HG02610 (cell line): ENCODE data around the gene DPP8.
"Not testable (repeated sequence)": the region's sequence is repeated elsewhere in the genome, so short reads cannot be mapped to it uniquely, and the experiment has no call there.

Experiments used
- ATAC-seq: cut with Tn5 transposase; IDR thresholded peaks from one replicate; pipeline ENCODE4 v1.9.1; 2021; ENCODE audit warnings: mild to moderate bottlenecking, moderate library complexity; ENCODE audit not compliant: unreplicated experiment

Gene DPP8

DNA sequence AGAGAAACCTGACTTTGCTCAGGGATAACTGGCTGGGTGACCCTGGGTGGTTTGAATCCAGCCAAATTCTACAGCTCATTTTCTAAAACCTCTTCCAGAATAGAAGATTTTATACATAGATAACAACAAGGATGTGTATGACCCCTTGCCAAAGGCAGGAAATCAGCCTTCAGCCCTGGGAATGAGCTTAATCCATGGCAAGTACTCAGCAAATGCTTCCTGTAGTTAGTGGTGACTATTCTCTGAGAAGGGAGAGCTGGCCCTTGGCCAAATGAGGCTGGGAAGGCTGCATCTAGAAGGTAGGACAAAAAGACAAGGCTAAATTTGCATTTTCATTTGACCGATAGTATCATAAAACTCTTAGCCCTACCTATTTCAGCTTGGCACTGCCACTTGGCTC is 8.1 kb upstream of the DPP8 start:
- ATAC-seq = no peak

DNA sequence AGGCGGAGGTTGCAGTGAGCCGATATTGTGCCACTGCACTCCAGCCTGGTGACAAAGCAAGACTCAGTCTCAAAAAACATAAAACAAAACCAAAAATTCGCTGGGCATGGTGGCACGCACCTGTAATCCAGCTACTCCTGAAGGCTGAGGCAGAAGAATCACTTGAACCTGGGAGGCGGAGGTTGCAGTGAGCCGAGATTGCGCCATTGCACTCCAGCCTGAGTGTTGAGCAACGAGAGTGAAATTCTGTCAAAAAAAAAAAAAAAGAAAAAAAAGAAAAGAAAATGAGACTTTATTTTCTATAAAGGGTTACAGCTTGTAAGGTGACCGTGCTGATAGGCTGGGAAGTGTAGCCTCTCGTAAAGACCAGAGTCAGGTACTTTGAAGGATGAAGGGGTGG is 6.7 kb upstream of the DPP8 start:
- ATAC-seq = no peak

DNA sequence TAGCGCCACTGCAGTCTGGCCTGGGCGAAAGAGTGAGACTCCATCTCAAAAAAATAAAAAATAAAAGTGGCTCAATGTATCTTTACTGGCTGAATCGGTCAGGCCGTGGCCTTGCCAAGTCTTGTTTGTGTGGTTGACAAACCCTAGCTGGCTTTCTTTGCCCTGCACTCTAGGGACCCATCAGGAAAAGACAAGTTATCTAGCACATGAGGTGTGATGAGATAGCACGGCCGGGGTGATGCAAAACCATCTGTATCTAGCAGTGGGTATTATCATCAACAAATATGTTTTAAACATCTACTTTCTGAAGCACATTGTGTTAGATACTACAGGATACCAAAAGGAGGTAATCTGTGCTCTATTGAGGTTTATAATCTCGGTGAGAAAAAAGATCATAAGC is 3.9 kb upstream of the DPP8 start:
- ATAC-seq = no peak

DNA sequence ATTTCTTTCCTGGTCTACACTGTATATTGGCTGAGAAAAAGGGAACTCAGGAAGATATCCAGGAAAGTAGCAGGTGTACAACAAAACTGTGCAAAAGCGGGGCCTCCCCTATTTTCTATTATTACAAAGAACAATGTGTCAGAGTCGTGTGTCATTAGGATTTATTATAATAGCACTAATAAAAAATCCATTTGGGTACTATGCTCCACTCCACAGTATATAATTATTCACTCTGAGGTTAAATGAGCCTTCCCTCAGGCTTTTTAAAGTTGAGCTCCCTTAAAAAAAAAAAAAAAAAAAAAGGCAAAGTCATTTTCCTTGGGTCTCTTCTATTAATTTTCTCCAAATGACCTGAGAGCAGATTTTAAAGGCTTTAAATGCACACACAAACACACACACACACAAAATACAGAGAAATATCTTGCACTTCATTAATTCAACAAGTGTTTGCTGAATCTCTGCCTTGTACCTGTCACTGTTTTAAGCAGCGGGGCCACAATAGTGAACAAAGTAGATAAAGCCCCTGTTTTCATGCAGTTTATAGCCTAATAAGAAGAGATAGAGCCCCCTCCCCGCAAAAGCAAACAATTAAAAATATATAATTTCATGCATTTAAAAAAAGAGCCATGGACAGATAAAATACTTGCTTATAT is 1.3 kb upstream of the DPP8 start:
- no peak for ATAC-seq

DNA sequence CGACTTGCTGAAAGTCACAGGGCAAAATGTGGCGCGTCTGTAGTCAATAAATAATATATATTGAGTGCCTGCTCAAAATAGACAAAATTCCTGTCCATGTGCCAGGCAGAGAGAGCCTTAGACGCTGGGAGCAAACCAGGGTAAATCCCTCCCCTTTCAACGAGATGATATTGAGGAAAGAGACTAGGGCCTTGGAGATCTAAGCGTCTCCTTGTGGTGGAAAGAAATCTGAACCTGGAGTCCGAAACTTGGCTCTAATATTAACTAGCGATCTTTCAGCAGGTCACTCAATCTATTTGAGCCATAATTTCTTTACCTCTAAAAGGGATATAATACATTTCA is 348 bp upstream of the DPP8 start:
- ATAC-seq = no peak

DNA sequence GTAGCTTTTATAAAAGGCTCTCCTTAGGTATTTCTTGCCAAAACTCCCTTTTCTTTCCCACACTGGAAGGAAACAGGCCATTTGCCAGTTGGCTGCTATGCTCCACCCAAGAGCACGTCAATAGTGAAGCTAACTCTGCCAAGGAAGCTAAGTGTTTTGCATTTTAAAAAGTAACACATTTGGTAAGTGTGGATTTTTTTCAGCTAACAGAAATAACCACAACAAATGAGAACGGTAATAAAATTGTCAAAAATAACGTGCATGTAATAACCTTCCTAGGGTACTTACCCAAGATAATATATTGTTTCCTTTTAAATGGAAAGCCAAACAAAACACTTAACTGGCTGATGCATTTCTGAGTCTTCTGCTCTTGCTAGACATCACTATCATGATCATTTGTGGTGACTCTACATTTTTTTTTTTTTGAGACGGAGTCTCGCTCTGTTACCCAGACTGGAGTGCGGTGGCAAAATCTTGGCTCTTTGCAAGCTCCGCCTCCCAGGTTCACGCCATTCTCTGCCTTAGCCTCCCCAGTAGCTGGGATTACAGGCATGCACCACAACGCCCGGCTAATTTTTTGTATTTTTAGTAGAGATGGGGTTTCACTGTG is 4.6 kb downstream of the DPP8 start:
- ATAC-seq = no peak

DNA sequence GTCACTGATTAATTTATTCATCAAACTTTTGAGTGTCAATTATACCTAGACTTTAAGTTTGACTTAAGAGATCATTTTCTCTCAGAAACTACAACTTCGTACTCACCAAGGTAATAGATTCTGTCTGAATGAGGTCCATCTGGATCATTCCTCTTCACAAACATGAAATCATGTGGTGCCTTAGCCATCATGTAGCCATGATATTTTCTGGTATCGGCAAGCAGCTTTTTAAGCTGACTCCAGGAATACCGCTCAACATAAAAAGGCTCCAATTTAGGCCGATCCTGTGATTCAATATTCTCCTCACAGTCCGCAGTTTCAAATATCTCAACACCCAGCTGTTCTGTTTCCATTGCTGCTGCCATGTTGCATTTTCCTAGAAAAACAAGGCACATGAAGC is 5.3 kb downstream of the DPP8 start:
- no peak for ATAC-seq

DNA sequence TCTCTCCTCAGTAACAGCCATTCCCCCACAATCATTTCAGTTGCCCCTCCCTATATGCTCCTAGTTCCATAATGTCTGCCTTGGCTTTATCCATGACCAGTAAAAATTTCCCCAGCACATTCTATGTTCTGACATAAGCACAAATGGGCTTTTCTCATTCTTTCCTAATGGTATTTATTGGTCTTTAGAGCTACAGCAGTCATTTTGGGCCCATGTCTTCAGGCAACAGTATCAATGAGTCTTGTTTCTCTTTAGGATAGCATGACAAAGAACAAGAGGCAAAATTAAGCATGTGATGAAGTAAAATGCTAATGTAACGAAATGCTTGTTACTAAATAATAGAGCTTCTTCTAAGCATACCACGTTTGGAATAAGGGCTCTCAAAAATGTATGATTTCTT is 8.2 kb downstream of the DPP8 start:
- ATAC-seq = no peak

DNA sequence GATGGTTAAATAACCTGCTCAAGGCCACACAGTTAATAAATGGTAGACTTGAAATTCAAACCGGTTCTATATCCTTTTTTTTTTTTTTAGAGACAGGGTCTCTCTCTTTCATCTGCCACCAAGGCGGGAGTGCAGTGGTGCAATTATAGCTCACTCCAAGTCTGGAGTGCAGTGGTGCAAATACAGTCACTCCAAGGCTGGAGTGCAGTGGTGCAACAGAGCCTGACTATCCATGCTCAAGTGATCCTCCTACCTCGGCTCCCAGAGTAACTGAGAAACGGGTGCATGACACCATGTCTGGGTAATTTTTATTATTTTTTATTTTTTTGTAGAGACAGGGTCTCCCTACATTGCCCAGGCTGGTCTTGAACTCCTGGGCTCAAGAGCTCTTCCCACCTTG is 23.4 kb downstream of the DPP8 start:
- no peak for ATAC-seq

DNA sequence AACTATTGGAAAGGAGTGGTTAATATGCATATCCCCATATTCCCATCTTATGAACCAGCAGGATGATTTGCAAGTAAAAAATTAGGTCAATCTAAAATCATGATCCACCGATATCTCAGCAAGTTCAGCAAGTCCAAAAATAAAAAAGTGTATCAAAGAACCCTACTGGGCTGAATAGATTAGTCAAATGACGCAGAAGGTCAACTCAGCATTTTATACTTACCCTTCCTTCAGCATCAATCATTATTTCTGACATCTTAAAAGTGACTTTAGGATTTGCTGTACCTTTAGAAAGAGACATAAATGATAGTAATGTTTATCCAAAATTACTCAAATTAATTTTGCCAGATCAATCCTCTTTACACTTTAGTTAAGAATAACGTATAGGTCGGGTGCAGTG is 32.6 kb downstream of the DPP8 start:
- no peak for ATAC-seq

DNA sequence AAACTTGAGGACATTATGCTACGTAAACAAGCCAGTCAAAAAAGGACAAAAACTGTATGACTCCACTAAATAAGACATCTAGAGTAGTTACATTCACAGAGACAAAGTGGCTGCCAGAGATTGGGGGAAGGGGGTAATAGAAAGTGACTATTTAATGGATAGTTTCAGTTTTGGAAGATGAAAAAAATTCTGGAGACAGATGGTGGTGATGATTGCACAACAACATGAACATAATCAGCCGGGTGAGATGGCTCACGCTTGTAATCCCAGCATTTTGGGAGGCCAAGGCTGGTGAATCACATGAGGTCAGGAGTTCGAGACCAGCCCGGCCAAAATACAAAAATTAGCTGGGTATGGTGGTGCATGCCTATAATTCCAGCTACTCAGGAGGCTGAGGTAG is 40.6 kb downstream of the DPP8 start:
- no peak for ATAC-seq

DNA sequence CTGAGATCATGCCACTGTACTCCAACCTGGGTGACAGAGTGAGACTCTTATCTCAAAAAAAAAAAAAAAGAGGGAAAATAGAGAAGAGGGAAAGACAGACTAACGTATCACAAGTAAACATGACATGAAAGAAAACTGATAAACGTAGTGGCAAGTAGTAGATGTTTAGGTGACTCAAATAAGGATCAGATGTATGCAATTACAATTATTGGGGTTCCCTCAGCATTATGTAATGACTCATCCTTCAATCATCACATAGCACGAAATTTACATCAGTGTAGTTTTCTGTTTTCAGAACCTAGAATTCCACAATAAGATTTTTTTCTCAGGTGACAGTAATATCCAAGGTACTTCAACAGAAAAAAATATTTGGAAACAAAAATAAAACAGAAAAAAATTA is 46.6 kb downstream of the DPP8 start:
- no peak for ATAC-seq

DNA sequence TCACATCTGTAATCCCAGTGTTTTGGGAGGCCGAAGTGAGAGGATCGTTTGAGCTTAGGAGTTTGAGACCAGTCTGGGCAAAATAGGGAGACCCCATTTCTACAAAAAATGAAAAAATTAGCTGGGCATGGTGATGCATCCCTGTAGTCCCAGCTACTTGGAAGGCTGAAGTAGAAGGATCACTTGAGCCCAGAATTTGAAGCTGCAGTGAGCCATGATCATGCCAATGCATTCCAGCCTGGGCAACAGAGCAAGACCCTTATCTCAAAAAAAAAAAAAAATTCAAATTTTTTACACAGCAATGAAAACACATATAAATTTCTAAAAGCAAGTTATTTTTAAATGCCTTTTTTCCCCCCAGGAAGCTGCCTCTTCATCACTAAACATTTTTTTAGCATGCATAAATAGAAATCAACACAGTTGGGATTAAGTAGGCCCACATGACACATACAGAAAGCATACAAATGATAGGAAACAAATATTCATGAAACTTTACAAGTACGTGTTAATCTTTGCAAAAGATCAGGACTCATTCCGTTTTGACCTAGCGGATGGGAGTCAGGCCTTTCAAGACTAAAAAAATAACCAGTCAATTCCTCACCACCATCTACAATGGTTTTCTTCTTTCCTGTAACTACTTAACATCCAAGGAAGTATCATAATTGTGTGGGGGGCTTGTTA is 49.1 kb downstream of the DPP8 start:
- ATAC-seq = no peak

DNA sequence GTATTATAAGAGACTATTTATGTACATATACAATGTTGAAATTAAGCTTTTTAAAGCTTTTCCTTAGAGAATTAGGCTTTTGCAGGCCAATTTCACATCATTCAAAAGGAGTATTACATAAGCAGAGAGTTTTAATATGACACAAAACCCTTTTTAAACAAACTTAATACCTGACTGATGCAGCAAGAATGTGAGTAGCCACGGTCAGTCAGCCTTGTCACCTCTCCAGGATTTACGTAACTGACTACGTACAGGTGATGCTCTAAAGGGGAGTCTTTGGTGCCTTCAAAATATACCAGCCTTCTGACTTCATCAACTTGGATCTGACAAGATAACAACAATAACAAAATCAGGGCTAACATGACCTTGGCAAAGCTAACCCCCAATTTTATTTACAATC is 50.6 kb downstream of the DPP8 start:
- no peak for ATAC-seq

DNA sequence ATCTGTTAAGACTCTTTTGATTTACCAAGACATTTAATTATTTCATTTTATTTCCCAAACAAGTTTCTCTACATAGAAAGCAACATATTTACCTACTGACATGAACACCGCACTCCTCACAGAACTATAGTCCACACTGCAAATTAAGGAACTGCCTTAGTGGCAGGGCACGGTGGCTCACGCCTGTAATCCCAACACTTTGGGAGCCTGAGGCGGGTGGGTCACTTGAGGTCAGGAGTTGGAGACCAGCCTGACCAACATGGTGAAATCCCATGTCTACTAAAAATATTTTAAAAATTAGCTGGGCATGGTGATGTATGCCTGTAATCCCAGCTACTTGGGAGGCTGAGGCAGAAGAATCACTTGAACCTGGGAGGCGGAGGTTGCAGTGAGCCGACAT is 54.4 kb downstream of the DPP8 start:
- not testable (repeated sequence) for ATAC-seq

DNA sequence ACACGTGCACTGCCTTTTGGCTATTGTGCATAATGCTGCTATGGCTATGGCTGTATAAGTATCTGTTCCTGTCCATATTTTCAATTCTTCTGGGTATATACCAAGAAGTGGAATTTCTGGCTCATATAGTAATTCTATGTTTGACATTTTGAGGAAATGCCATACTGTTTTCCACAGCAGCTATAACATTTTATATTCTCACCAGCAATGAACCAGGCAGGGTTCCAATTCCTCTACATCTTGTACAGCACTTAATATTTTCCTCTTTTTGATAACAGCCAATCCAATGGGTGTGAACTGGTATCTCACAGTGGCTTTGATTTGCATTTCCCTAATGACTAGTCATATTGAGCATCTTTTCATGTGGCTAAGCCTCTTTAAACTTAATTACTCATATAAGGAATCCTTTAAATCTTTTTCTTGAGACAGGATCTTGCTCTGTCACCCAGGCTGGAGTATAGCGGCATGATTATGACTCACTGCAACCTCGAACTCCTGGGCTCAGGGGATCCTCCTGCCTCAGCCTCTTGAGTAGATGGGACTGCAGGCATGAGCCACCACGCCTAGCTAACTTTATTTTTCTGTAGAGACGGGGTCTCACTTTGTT is 56.6 kb downstream of the DPP8 start:
- peak; percentile 88 for ATAC-seq

DNA sequence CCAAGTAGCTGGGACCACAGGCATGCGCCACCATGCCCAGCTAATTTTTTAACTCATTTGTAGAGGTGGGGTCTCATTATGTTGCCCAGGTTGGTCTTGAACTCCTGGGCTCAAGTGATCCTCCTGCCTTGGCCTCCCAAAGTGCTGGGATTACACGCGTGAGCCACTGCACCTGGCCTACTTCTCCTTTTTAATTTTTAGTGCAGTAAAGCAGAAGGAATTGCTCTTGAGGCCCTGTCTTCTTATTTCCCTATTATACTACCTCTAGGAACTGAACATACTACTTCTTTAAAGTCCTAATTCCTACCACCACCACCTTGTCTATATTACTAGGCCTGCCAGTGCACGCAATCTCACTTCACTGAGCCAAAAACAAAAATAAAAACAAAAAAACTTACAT is 62.2 kb downstream of the DPP8 start:
- ATAC-seq = not testable (repeated sequence)

DNA sequence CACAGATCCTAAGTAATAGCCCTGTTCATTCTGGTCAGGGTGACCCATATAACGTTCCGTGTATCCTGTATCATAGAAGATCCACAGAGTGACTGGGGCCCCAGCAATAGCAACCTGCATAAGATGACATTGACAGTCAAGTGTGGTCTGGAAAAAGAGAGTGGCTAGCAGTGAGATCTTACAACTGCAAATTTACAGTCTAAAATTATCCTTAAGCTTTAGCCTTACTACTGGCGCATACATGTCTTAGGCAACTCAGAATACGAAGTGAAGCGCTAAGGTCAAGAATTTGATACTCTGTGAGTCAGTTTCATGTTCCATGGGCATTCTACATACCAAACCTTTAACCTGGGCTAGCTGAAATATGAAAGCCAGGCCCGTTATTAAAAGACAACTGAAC is 65.5 kb downstream of the DPP8 start:
- ATAC-seq = no peak

DNA sequence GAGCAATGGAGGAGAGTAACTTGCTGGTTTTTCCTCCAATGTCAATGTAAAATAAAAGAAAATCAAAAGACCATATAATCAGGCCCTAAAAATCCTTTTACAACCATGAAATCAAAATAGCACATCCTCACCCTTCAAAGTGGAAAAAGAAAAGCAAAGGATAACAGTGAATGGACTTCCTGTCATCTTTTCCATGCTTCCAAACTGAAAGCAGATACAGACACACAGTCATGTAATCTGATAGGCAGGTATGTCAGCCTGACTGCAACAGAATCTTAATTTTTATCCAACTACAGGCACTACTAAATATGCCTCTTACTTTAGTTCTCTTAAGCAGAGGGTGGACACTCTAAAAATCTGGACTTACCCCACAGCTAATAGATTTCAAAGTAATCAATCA is 66.9 kb downstream of the DPP8 start:
- no peak for ATAC-seq

DNA sequence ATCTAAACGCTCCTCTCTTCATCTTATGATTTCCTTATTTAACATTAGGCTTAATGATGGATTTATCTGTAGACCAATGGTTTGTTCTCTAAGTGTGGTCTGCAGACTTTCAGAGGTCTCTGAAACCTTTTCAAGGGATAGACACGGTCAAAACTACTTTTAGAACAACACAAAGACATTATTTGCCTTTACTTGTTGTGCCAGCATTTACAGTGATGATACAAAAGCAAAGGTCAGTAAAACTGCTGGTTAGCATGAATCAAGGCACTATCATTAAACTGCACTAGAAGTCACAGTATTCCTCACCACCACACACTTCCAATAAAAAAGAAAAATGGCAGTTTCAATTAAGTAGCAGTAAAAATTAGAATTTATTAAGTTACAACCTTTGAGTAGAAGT is 70.3 kb downstream of the DPP8 start:
- no peak for ATAC-seq

DNA sequence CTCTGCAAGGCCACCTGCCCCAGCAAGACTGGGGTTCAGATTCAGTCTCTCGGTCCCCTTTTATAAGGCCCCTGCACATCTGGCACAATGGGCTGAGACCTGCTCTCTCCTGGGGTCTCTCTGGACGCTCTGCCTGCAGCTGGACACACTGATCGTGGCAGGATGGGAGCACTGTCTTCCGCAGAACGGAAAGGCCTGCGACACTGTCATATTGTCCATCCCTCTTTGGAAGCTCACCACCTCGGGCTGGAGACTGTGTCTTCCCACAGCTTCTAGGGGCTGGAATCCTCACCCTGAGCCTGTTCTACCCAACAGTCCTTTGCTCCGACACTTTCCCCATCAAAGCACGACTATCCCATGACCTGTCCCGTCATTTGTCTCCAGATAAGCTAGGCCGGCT is 83.3 kb downstream of the DPP8 start:
- no peak for ATAC-seq

DNA sequence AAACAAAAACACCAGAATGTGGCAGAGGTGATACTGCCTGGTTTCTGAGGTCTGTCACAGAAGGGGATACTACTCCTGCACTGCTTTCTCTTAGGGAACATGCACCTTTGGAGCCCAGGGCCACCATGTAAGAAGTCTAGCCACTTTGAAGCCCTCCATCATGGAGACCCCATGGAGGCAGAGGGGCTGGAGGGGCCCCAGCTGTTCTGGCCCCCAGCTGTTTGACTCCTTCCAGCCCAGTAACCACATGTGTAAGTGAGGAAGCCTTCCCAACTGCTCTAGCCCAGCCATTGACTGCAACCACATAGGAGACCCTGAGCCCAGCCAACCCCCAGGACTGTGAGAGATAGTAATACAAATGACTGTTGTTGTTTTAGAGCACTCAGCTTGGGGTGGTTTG is 85.8 kb downstream of the DPP8 start:
- ATAC-seq = no peak
